Thoracic aorta (tissue), 2 donors: ENCODE data around the gene GPR137B. TPM values are rescaled to one million over a fixed set of nuclear protein-coding genes. Genes with fewer than 3 reads are reported as not detected.

Source experiments
- ATAC-seq: fragments of 150-250 bp; one replicate; pipeline ENCODE4 v1.8.0; 2017; ENCODE audit warnings: low read depth; ENCODE audit not compliant: insufficient number of reproducible peaks, low FRiP score
- DNase-seq: peaks from one replicate; pipeline ENCODE4 v3.0.0-alpha.2; 2020; ENCODE audit warnings: low spot score
- H3K27ac ChIP-seq, 2 donors: fragments of 200-600 bp; sonication (generic); 1 replicate in 1 of 2; 2 replicates in 1 of 2; pipeline ENCODE4 v1.5.1; 2016; ENCODE audit warnings: mild to moderate bottlenecking in 2 of 2, moderate library complexity in 2 of 2
- H3K27me3 ChIP-seq: fragments of 200-600 bp; sonication (generic); replicated peaks from 2 replicates; pipeline ENCODE4 v1.6.0; 2016; ENCODE audit warnings: mild to moderate bottlenecking; ENCODE audit not compliant: insufficient read depth
- H3K36me3 ChIP-seq: fragments of 200-600 bp; sonication (generic); one replicate; pipeline ENCODE4 v1.5.1; 2016
- H3K4me1 ChIP-seq, 2 donors: fragments of 200-600 bp; sonication (generic); 1 replicate in 1 of 2; 2 replicates in 1 of 2; pipeline versions ENCODE4 v1.5.1 to v1.6.0; 2016; ENCODE audit warnings: low read depth in 2 of 2, mild to moderate bottlenecking in 1 of 2; ENCODE audit not compliant: control insufficient read depth in 1 of 2
- H3K4me3 ChIP-seq: fragments of 200-600 bp; sonication (generic); 2 replicates; pipeline ENCODE4 v1.5.1; 2016; ENCODE audit warnings: mild to moderate bottlenecking
- H3K9me3 ChIP-seq: fragments of 200-600 bp; sonication (generic); 2 replicates; pipeline ENCODE4 v1.5.1; 2016
- total RNA-seq, 2 donors: library from RNA; depleted of rRNA; stranded (reverse); fragments of >200 nt; gene quantifications; one replicate each; pipeline versions ENCODE4 v1.1.0 to v1.2.3, GENCODE V29; 2016
- TF ChIP-seq, protein P1 (sequence below): fragments of 200-600 bp; sonication (generic); IDR thresholded peaks from one replicate; pipeline ENCODE4 v1.5.1; 2019; ENCODE audit warnings: antibody characterized with exemption

The GPR137B gene
- total RNA-seq, 2 donors from 2014 or later: 17.2 to 39.0 TPM

DNA sequence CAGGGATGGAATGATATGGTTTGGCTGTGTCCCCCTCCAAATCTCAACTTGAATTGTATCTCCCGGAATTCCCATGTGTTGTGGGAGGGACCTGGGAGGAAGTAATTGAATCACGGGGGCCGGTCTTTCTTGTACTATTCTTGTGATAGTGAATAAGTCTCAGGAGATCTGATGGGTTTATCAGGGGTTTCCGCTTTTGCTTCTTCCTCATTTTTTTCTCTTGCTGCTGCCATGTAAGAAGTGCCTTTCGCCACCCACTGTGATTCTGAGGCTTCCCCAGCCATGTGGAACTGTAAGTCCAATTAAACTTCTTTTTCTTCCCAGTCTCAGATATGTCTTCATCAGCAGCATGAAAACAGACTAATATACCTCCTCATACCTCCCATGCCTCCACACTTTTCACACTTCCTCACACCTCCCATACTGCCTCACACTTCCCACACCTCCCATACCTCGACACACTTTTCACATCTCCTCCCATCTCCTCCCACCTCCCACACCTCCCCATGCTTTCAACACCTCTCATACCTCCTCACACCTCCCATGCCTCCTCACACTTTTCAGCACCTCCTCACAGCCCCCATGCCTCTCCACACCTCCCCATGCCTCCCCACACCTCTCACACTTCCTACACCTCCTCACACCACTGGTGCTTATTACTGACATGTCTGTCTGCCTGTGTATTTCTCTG is 21.3 kb downstream of the GPR137B start:
- Histone ChIP-seq H3K36me3 (no peaks in the 10 kb centered on the region), H3K4me3 (no peak overlapping the region), H3K27ac (no peak overlapping the region), H3K9me3 (peaks cover 14% of the 10 kb centered on the region), H3K4me1 (no peaks in the 10 kb centered on the region), H3K27me3 (no peaks in the 10 kb centered on the region)
- ATAC-seq (no peak), DNase-seq (no peak)
- TF ChIP-seq, protein P1, sequence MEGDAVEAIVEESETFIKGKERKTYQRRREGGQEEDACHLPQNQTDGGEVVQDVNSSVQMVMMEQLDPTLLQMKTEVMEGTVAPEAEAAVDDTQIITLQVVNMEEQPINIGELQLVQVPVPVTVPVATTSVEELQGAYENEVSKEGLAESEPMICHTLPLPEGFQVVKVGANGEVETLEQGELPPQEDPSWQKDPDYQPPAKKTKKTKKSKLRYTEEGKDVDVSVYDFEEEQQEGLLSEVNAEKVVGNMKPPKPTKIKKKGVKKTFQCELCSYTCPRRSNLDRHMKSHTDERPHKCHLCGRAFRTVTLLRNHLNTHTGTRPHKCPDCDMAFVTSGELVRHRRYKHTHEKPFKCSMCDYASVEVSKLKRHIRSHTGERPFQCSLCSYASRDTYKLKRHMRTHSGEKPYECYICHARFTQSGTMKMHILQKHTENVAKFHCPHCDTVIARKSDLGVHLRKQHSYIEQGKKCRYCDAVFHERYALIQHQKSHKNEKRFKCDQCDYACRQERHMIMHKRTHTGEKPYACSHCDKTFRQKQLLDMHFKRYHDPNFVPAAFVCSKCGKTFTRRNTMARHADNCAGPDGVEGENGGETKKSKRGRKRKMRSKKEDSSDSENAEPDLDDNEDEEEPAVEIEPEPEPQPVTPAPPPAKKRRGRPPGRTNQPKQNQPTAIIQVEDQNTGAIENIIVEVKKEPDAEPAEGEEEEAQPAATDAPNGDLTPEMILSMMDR: no peak

DNA sequence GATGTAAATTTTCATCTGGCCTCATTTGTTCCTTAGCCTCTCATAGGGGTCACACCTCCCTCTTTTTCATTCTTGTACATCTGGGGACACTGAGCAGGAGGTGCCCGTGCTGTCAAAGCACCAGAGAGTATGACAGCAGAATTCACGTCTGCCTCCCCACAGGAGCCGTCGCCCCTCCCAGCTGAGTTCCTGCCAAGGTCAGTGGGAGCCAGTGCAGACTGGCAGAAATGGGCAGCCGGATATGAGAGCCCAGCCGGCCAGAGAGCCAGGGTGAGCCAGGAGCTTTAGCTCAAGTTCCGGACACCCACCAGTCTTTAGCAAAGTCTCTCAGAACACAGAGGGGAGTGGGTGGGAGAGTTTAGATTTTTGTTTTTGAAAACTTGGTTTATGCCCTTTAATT is 21.9 kb downstream of the GPR137B start:
- DNase-seq: no peak
- no peaks in the 10 kb centered on the region for H3K27me3 ChIP-seq
- ATAC-seq: no peak
- TF ChIP-seq, protein P1: no peak
- no peak overlapping the region for H3K4me3 ChIP-seq
- no peaks in the 10 kb centered on the region for H3K36me3 ChIP-seq
- peaks cover 14% of the 10 kb centered on the region for H3K9me3 ChIP-seq
- no peaks in the 10 kb centered on the region for H3K4me1 ChIP-seq
- H3K27ac ChIP-seq: no peak overlapping the region

DNA sequence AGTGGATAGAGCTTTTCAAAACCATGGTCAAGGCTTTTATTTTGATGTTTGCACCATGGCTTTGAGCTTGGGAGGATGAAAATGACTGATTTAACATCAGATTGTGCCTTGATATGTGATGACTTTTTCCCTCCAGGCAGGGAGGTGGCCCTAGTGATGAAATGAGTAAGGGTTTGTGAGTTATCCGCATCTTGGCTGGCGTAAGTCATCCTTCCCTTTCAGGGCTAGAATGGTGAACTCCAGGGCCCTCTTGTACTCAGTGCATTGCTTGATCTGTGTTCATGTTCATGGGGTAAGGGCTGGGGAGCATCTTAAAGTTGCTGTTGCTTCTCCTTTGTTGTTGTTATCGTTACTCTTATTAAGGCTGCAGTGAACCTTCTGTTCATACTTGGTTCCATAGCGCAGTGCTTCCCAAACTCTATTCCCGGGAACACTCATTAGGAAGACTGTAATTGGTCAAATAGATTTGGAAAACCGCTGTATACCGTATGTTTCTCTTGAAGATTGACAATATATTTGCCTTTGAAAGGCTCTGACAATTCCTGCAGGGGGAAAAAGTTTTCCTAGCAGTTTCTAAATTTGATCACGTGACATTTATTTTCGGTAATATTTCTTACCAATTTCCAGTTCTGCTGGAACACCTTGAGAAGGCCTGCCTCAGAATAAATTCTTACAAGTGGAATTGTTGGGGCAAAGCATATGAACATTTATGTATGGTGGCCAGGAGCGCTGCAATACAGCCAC is 23.1 kb downstream of the GPR137B start:
- no peaks in the 10 kb centered on the region for H3K27me3 ChIP-seq
- no peak overlapping the region for H3K27ac ChIP-seq
- no peak for ATAC-seq
- no peak overlapping the region for H3K4me3 ChIP-seq
- TF ChIP-seq, protein P1: no peak
- no peak for DNase-seq
- H3K36me3 ChIP-seq: no peaks in the 10 kb centered on the region
- peaks cover 14% of the 10 kb centered on the region for H3K9me3 ChIP-seq
- no peaks in the 10 kb centered on the region for H3K4me1 ChIP-seq

DNA sequence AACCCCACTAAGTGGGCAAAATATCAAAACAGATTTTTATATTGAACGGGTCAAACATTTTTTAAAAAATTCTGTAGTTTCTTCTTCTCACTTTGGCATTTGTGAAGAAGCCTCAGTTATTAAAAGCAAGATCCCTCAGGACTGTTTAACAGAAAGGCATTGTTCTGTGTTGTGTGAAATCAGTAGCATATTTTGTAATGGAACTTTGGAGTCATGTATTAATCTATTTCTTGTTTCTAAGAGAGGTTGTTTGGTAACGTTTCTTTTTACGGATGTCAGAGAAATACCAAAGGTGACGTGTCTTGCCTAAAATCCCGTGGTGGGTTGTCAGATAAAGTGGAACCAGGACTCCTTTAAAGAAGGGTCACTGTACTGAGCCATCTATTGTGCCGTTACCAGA is 23.7 kb downstream of the GPR137B start:
- Histone ChIP-seq H3K9me3 (peaks cover 14% of the 10 kb centered on the region), H3K4me1 (no peaks in the 10 kb centered on the region), H3K27ac (no peak overlapping the region), H3K27me3 (no peaks in the 10 kb centered on the region), H3K36me3 (no peaks in the 10 kb centered on the region), H3K4me3 (no peak overlapping the region)
- ATAC-seq: no peak
- DNase-seq: no peak
- TF ChIP-seq, protein P1: no peak

DNA sequence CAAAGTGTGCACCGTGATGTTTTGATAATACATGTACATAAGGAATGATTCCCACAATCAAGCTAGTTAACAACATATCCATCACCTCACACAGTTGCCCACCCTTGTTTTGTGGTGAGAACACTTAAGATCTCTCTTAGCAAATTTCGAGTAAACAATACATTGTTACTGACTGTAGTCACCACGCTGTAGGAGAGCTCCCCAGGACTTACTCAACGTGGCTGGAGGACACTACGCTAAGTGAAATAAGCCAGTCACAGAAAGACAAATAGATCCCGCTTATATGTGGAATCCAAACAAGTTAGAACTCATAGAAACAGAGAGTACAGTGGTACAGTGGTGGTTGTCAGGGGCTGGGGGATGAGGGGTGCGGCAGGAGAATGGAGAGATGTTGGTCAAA is 24.8 kb downstream of the GPR137B start:
- DNase-seq (no peak), ATAC-seq (no peak)
- H3K4me3 ChIP-seq: no peak overlapping the region
- H3K4me1 ChIP-seq: peaks cover 0 to under 1% of the 10 kb centered on the region in 2 donors
- no peak overlapping the region for H3K27ac ChIP-seq
- no peaks in the 10 kb centered on the region for H3K27me3 ChIP-seq
- peaks cover 4% of the 10 kb centered on the region for H3K9me3 ChIP-seq
- no peaks in the 10 kb centered on the region for H3K36me3 ChIP-seq
- TF ChIP-seq, protein P1: no peak
